GM19240 (cell line): ENCODE measurements around the gene RIMOC1.
A peak's percentile ranks its signal among the peaks of the same experiment; 100 is the strongest.
"Not testable (repeated sequence)": the region's sequence is repeated elsewhere in the genome, so short reads cannot be mapped to it uniquely, and the experiment has no call there.

Source experiments
- DNase-seq: peaks from one replicate; pipeline ENCODE4 v3.0.0; 2011; ENCODE audit warnings: low spot score; ENCODE audit not compliant: insufficient read length

The RIMOC1 gene

GRCh38 chr5:41891066-41891707 is 13.0 kb upstream of the RIMOC1 start:
- no peak for DNase-seq

- DNase-seq = no peak
Observed at GRCh38 chr5:41892031-41892430, 12.1 kb upstream of the RIMOC1 start.

- DNase-seq = no peak
Observed at GRCh38 chr5:41893074-41893851, 10.9 kb upstream of the RIMOC1 start.

GRCh38 chr5:41896230-41896629 is 7.9 kb upstream of the RIMOC1 start:
- no peak for DNase-seq

- DNase-seq = no peak
Observed at GRCh38 chr5:41903382-41903891, 707 bp upstream of the RIMOC1 start.

- no peak for DNase-seq
Observed at GRCh38 chr5:41906151-41906550, 2.0 kb downstream of the RIMOC1 start.

- DNase-seq = no peak
Observed at GRCh38 chr5:41908374-41909079, 4.4 kb downstream of the RIMOC1 start.

- no peak for DNase-seq
Observed at GRCh38 chr5:41918105-41918504, 14.0 kb downstream of the RIMOC1 start.

- no peak for DNase-seq
Observed at GRCh38 chr5:41921166-41921565, 17.0 kb downstream of the RIMOC1 start.

GRCh38 chr5:41921874-41922273 is 17.7 kb downstream of the RIMOC1 start:
- DNase-seq = no peak

GRCh38 chr5:41924526-41924871 is 20.4 kb downstream of the RIMOC1 start:
- DNase-seq = no peak

- DNase-seq = peak; percentile 44
Observed at GRCh38 chr5:41924872-41925554, 20.9 kb downstream of the RIMOC1 start, which contains the start of gene FBXO4. Gene FBXO4 (plus strand): TSS chr5:41925281. CDS start chr5:41925310, 29 bp downstream.

- DNase-seq = no peak
Observed at GRCh38 chr5:41925555-41925951, 21.4 kb downstream of the RIMOC1 start.

- DNase-seq = no peak
Observed at GRCh38 chr5:41927604-41928003, 23.5 kb downstream of the RIMOC1 start.

- DNase-seq = no peak
Observed at GRCh38 chr5:41929035-41929434, 24.9 kb downstream of the RIMOC1 start.

- no peak for DNase-seq
Observed at GRCh38 chr5:41932770-41933169, 28.6 kb downstream of the RIMOC1 start.

- DNase-seq = no peak
Observed at GRCh38 chr5:41935544-41935943, 31.4 kb downstream of the RIMOC1 start.

- DNase-seq = no peak
Observed at GRCh38 chr5:41940641-41941040, 36.5 kb downstream of the RIMOC1 start.

- not testable (repeated sequence) for DNase-seq
Observed at GRCh38 chr5:41945332-41945955, 41.3 kb downstream of the RIMOC1 start.

- no peak for DNase-seq
Observed at GRCh38 chr5:41951224-41951623, 47.1 kb downstream of the RIMOC1 start.
